GM19372 (cell line): ENCODE measurements around the gene REV1.
"Not testable (repeated sequence)": the region's sequence is repeated elsewhere in the genome, so short reads cannot be mapped to it uniquely, and the experiment has no call there.

Experiments used
- ATAC-seq: cut with Tn5 transposase; IDR thresholded peaks from one replicate; pipeline ENCODE4 v1.9.1; 2021; ENCODE audit warnings: mild to moderate bottlenecking, low read depth, moderate library complexity; ENCODE audit not compliant: unreplicated experiment

Gene REV1

DNA sequence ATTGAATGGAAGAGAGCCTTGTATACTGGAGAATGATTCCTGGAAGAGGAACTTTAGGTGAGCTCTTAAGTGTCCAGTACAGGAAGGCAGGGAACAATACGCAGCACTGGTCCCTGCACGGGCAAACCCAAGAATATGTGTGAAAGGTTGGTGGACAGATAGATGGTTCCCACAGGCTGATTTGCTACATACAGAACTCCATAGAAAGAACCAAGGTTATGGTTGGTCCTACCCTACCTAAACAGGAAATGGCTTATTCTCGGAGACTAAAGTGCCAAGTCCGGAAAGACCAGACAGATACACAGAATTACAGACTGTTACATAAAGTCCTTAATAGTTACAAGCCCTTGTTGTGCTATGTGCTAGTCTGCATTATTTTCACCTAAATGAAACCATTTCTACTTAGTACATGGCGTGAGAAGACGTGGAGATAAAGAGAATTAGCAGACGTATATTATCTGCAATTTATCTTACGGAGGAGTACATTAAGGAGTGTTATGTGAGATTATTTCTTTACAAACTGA is 1.2 kb downstream of the REV1 start:
- no peak for ATAC-seq

DNA sequence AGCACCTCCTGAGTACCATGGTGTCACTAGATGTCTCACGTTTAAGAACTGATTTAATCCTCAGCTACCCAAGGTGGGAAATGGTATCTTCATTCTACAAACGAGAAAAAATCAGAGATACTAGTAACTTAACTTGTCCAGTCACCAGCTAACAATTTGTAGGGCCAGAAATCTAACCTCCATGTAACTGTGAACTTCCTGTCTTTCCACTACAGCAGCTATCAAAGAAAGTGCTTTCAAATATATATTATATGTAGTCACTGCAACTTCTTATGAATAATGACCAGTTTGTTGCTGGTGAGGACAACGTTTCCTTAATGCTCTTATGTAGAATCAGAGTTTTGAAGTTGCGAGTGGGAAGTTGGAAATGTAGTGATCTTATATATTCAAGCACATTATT is 1.9 kb downstream of the REV1 start:
- ATAC-seq, result no peak

- ATAC-seq, result no peak
These were observed 4.0 kb downstream of the REV1 start for GRCh38 chr2:99485824-99486223.

DNA sequence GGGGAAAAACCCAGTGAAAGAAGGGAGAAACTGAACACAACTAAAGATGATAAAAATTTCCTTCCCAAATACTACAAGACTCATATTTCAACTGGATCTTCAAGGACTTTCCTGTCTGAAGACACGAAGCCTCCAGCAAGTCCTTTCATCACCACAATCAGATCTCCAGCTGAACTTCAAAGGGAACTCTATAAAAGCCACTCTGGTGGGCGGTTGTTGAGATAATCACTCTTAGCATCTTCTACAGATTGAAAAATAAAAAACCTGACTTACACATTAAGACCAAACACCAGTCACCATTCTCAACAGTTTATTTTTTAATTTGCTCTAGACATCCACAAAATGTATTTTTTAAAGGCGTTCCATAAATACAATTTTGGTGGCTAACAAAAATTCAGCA is 4.4 kb downstream of the REV1 start:
- no peak for ATAC-seq

DNA sequence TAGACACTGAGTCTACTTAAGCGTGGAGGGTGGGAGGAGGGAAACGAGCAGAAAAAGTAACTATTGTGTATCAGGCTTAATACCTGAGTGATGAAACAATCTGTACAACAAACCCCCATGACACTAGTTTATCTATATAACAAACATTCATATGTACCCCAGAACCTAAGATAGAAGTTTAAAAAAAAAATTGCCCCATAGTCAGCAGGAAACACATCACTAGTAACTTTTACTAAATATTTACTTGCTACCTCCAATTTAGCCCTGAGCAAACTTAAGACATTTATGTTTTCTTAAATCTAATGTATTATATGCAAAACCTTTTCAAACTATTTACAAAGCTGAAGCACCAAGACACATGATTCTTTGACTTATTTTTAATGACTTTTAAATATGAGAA is 5.6 kb downstream of the REV1 start:
- ATAC-seq, result no peak

- ATAC-seq, result no peak
These were observed 7.9 kb downstream of the REV1 start for GRCh38 chr2:99481941-99482340.

GRCh38 chr2:99481527-99481926 is 8.3 kb downstream of the REV1 start:
- no peak for ATAC-seq

DNA sequence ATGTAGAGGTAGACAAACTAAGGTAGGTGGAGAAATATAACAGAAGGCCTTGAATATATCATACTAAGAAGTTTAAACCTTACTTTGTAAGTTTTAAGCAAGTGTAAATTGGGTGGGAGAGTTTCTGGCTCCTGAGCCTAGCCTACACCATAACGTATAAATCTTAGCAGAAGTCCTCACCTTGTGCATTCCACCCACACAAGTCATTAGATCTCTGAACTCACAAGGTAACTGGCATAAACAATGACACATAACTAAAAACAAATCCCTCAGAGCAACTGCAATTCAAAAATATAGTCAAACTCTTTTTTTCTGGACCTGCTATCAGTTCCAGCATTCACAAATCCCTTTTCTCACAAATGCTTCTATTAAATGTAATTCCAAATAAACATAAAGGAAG is 9.4 kb downstream of the REV1 start:
- ATAC-seq, result no peak

DNA sequence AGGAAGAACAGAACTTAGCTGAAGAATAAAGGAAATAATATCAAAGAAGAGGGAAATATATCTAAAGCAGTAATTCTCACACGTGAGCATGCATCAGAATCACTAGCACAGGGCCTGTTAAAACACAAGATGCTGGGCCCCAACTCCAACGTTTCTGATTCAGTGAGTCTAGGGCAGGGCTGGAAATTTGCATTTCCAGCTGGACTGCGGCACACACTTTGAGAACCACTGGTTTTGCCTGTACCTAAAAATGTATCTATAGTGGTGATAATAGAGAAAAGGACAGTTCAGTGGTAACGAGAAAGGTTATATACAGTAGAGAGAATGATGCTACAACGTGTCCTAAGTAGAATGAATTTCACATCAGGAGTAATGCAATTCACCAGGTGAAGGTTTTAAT is 11.2 kb downstream of the REV1 start:
- ATAC-seq, result no peak

DNA sequence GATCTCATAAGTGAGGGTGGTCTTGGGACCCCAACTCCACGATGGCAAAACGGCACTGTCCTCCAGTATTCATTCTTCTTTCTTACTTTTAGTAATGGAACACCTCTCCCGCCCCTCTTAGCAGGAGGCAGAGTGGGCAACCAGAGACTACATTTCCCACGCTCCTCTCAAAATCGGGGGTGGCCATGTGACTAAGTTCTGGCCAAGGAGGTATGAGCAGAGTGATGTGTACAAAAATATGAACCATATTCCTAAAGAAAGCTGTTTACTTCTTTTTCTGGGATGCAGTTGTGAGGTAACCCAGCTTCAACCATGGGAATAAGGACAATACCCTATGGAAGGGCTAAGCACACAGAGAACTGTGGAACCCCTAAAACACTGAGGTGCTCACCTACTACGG is 12.8 kb downstream of the REV1 start:
- no peak for ATAC-seq

- no peak for ATAC-seq
These were observed 13.2 kb downstream of the REV1 start for GRCh38 chr2:99476629-99477028.

DNA sequence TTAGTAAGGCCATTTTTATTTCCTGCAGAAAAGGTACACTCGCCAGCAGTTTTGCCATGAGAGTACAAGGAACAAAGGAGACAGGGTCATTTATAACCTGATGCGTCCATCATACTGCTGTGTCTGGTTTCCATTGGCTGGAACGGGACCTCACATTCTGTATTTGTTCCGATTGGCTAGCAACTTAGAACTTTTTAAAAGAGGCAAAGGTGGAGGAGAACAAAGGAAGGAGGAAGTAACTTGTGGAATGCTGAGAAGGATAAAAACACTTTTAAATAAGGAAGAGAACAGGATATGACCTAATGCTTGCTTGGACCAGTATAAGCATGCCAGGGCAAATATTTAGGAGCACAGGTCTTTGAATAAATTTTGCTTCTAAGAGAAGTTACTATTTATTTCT is 14.7 kb downstream of the REV1 start:
- ATAC-seq, result not testable (repeated sequence)

DNA sequence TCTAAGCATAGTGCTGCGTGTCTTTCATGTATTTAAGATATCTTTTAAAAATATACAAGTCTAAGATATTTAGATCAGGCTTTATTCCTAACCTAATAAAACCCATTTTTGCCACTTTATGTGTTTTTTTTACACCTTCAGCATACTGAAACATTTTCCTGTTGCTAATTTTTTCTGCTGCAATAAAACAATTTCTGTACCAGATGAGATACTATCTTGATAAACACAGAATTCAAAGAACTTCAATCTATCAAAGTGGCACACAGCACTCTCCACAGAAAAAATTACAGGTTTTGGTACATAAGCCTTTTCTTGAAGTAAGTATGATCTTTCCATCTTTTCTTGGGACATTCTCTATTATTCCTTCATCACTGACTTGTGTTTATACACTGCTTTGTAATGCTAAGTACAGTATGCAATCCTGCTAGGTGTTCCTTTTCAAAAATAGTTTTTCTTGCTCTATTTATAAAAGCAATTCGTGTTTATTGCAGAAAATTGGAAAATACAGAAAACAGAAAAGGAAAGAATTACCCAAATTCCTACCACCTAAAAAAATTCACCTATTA is 16.2 kb downstream of the REV1 start:
- ATAC-seq, result no peak

DNA sequence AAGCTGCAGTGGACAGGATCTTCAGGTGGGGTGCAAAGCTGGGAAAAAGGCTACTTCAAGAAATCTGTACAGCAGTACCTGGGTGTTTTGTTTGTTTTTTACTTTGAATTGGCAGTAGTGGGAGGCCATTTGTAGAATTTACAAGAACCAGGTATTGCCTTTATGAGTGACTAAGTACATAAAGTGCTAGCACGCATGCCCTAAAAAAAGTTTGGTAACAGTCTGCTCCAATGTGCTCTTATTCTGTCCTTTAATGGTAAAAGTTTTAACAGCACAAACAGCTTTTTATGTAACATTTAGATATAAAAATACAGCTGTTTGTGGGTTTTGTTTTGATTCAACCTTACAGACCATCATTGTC is 17.2 kb downstream of the REV1 start:
- no peak for ATAC-seq

GRCh38 chr2:99471654-99472599 is 17.9 kb downstream of the REV1 start:
- ATAC-seq, result no peak

DNA sequence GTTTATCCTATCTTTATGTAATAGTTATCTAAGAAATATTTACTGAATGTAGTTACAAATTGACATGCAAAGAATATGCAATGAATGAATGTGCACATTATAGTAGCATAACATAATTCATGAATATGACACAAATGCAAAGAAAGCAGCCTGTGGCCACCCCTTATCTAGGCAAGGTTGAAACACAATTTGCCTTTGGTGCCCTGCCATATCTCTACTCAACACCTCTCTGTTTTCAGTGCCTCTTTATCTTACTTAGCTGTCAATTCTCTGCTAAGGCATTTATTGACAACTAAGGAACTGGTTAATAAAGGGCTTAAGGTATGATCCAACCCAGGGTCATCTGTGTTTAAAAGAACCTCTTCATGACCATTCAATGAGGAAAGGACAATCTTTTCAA is 18.9 kb downstream of the REV1 start:
- ATAC-seq, result no peak

- ATAC-seq, result not testable (repeated sequence)
These were observed 19.4 kb downstream of the REV1 start for GRCh38 chr2:99470459-99470858.

DNA sequence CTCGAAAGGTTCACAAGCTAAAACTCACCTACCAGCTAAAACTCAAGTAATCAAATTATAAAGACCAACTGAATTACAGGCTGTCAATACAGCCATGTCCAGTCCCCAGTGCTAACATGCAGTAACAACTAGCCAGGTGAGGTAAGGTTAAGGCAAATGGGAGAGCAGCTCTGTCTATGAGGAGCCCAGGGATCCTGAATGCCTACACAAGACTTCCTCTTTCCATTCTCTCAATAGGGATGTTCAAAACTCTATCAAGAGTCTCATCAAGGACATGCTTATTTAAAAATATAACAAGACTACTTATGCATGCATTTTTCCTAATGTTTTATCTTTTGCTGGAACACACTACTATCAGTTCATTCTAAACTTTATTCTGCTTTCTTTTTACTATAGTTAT is 20.4 kb downstream of the REV1 start:
- ATAC-seq, result no peak

DNA sequence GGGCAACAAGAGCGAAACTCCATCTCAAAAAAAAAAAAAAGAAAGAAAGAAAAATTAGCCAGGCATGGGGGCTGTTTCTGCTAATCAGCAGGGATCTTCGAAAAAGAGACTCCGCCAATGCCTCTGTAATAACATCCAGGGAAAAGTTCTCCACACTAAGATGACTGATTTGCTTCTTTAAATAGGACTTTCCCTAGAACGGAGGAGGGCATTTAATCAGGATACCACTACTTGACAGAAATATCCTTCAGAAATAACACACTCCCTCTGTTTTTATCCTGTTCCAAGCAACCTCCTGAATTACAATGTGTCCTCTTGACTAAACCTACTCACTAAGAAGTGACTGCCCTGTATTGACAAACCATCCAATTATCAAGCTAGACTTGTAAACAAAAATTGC is 21.7 kb downstream of the REV1 start:
- no peak for ATAC-seq

DNA sequence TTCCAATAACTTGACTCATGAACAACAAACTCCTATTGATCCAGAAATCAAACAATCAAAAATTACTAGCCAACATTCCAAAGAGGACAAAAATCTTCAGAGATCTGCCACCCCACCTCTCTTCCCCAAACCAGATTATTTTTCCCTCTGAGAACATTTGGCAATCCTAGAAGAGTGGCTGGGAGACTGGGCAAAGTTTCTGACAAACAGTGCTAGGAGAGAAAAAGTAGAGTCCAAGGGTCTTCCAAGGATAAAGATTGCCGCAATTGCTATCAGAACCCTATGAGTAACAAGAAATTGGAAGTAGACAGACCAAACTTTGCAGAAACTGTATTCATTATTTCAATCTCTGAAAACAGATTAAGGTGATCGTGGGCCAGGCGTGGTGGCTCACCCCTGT is 22.4 kb downstream of the REV1 start:
- no peak for ATAC-seq

DNA sequence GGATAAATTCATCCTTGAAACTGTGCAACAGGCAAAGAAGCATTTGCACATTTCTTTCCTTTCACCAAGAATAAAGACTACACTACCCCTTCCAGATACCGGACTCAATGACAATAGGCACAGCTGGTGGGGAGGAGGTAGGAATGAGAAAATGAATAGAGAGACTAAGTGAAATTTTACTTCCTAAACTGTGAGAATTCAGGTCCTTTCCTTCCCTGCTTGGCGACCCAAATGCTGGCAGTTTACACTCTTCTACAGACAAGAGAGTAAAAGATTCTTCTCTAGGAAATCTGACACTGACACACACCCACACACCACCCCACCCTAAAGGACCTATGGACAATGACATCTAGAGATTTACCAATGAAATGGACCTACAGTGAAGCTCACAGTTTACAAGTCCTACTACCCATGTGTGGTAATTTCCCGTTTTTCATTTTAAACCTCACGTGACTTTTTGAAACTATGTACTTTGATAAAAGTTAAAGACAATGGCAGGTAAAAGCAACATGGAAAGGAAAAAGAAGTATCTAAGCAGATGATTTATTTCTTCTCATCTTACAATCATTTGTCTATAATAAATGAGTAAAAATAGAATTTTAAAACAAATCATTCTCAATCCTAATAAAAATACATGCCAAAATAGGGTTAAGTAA is 27.9 kb downstream of the REV1 start:
- no peak for ATAC-seq

GRCh38 chr2:99458529-99458928 is 31.3 kb downstream of the REV1 start:
- no peak for ATAC-seq
